CD4-positive, alpha-beta T cell (primary cell): ENCODE results near the gene TUBB8B. TPM values are rescaled to one million over a fixed set of nuclear protein-coding genes. Genes with fewer than 3 reads are reported as not detected.
"Not testable (repeated sequence)": the region's sequence is repeated elsewhere in the genome, so short reads cannot be mapped to it uniquely, and the experiment has no call there.

Source experiments
- ATAC-seq: fragments of 200-7000 bp; cut with Tn5 transposase; one replicate; pipeline ENCODE4 v1.10.0; 2022; ENCODE audit warnings: mild to moderate bottlenecking; ENCODE audit not compliant: poor library complexity
- CTCF ChIA-PET: fragments of 350-600 bp; sonication (Branson Sonifier 250); formaldehyde crosslinking; loops from one replicate; lab custom pipeline; 2021; ENCODE audit warnings: antibody characterized with exemption, inconsistent platforms; lab: Charles Lee
- POLR2A ChIA-PET: fragments of 350-600 bp; sonication (Branson Sonifier 250); formaldehyde crosslinking; loops from one replicate; lab custom pipeline; 2021; ENCODE audit warnings: antibody characterized with exemption, inconsistent platforms; lab: Charles Lee
- DNase-seq, 14 experiments: peaks; one replicate each; pipeline ENCODE4 v3.0.0-alpha.2; 2013 to 2020; ENCODE audit warnings: mixed read lengths in 2 of 14
- H3K27ac ChIP-seq, 2 donors: one replicate each; pipeline versions ENCODE4 v1.5.1 to v1.7.0; 2013; ENCODE audit warnings: low read length in 2 of 2, low read depth in 1 of 2, mild to moderate bottlenecking in 1 of 2
- H3K27me3 ChIP-seq, 2 experiments: 1 replicate in 1 of 2; 2 replicates in 1 of 2; pipeline versions ENCODE4 v1.6.1 to v1.7.0; 2013; ENCODE audit warnings: low read length in 2 of 2, control low read depth in 1 of 2, mild to moderate bottlenecking in 1 of 2, moderate library complexity in 1 of 2; ENCODE audit not compliant: insufficient read depth in 2 of 2, control insufficient read depth in 1 of 2
- H3K36me3 ChIP-seq: one replicate; pipeline ENCODE4 v1.6.1; 2013; ENCODE audit warnings: low read length, control low read depth; ENCODE audit not compliant: insufficient read depth
- H3K4me1 ChIP-seq: one replicate; pipeline ENCODE4 v1.6.1; 2013; ENCODE audit warnings: low read length, control low read depth; ENCODE audit not compliant: insufficient read depth
- H3K4me3 ChIP-seq: one replicate; pipeline ENCODE4 v1.5.1; 2013; ENCODE audit warnings: mild to moderate bottlenecking, low read length, moderate library complexity
- H3K9me3 ChIP-seq, 2 experiments: 1 replicate in 1 of 2; 2 replicates in 1 of 2; pipeline versions ENCODE4 v1.6.1 to v1.7.0; 2013; ENCODE audit warnings: low read length in 2 of 2, mild to moderate bottlenecking in 2 of 2, control low read depth in 1 of 2, moderate library complexity in 1 of 2; ENCODE audit not compliant: control insufficient read depth in 1 of 2, insufficient read depth in 1 of 2
- H3K27ac Mint-ChIP-seq: one replicate; pipeline ENCODE4 v1.8.0; 2020; ENCODE audit warnings: mixed read lengths
- H3K27me3 Mint-ChIP-seq: one replicate; pipeline ENCODE4 v1.8.0; 2021; ENCODE audit warnings: mixed read lengths
- H3K36me3 Mint-ChIP-seq: one replicate; pipeline ENCODE4 v1.8.0; 2021; ENCODE audit warnings: low read depth, mixed read lengths
- H3K4me1 Mint-ChIP-seq: one replicate; pipeline ENCODE4 v1.8.0; 2021; ENCODE audit warnings: low read depth, mixed read lengths
- H3K4me3 Mint-ChIP-seq: one replicate; pipeline ENCODE4 v1.8.0; 2020; ENCODE audit warnings: mild to moderate bottlenecking, mixed read lengths
- H3K9me3 Mint-ChIP-seq: one replicate; pipeline ENCODE4 v1.8.0; 2020; ENCODE audit warnings: mixed read lengths
- intact Hi-C, 2 experiments: fragments of 100-400 bp; cut with DNase I in 1 of 2; cut with micrococcal nuclease in 1 of 2; formaldehyde crosslinking; loops; one replicate each; pipeline versions ENCODE4 v1.15.1 to v1.9.0; 2023 to 2025; cut with DNase I, micrococcal nuclease
- total RNA-seq, 174 experiments: library from RNA in 2 of 174; stranded (reverse) in 2 of 174; gene quantifications; one replicate each; pipeline ENCODE4 v1.2.3 and lab custom pipeline; 2021 to 2026

The TUBB8B gene
- total RNA-seq, 2 experiments from 2014 or later = not detected

- POLR2A ChIA-PET, intact Hi-C loops, H3K4me3 ChIP-seq, H3K4me1 Mint-ChIP-seq, DNase-seq, H3K4me1 ChIP-seq, ATAC-seq, H3K36me3 ChIP-seq, H3K9me3 Mint-ChIP-seq, H3K9me3 ChIP-seq, H3K4me3 Mint-ChIP-seq, H3K36me3 Mint-ChIP-seq, H3K27me3 Mint-ChIP-seq, H3K27ac ChIP-seq, H3K27ac Mint-ChIP-seq, H3K27me3 ChIP-seq, CTCF ChIA-PET: not testable (repeated sequence)
Measured at GRCh38 chr18:48696-49095, 719 bp downstream of the TUBB8B start.

GRCh38 chr18:13177-13576 is 36.2 kb downstream of the TUBB8B start:
- H3K27me3 ChIP-seq, POLR2A ChIA-PET, H3K4me1 Mint-ChIP-seq, intact Hi-C loops, H3K27ac Mint-ChIP-seq, CTCF ChIA-PET, DNase-seq, H3K4me3 ChIP-seq, H3K9me3 Mint-ChIP-seq, H3K27ac ChIP-seq, H3K36me3 Mint-ChIP-seq, H3K9me3 ChIP-seq, H3K4me3 Mint-ChIP-seq, H3K27me3 Mint-ChIP-seq, H3K4me1 ChIP-seq, ATAC-seq, H3K36me3 ChIP-seq: not testable (repeated sequence)

DNA sequence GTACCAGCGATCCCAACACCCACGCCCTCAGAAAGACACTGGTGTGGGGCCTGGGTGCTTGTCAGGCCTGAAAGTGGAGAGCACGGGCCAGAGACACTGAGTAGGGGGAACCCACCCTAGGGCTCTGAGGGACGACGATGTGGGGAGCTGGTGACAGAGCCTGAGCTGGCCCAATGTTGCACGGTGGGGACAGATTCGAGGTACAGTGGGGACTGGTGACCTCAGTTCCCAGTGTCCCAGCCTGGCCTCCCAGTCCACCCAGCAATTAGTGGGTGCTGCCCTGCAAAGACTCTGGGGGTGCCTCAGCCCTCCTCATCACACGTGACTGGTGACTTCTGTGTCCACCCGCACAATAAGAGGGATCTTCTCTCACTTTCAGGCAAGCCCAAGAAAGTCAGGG is 36.6 kb downstream of the TUBB8B start:
- H3K9me3 Mint-ChIP-seq, H3K27me3 ChIP-seq, H3K27ac Mint-ChIP-seq, CTCF ChIA-PET, DNase-seq, POLR2A ChIA-PET, H3K27me3 Mint-ChIP-seq, H3K4me1 ChIP-seq, H3K4me1 Mint-ChIP-seq, H3K4me3 Mint-ChIP-seq, H3K4me3 ChIP-seq, ATAC-seq, H3K36me3 Mint-ChIP-seq, H3K9me3 ChIP-seq, H3K36me3 ChIP-seq, intact Hi-C loops, H3K27ac ChIP-seq: not testable (repeated sequence)

DNA sequence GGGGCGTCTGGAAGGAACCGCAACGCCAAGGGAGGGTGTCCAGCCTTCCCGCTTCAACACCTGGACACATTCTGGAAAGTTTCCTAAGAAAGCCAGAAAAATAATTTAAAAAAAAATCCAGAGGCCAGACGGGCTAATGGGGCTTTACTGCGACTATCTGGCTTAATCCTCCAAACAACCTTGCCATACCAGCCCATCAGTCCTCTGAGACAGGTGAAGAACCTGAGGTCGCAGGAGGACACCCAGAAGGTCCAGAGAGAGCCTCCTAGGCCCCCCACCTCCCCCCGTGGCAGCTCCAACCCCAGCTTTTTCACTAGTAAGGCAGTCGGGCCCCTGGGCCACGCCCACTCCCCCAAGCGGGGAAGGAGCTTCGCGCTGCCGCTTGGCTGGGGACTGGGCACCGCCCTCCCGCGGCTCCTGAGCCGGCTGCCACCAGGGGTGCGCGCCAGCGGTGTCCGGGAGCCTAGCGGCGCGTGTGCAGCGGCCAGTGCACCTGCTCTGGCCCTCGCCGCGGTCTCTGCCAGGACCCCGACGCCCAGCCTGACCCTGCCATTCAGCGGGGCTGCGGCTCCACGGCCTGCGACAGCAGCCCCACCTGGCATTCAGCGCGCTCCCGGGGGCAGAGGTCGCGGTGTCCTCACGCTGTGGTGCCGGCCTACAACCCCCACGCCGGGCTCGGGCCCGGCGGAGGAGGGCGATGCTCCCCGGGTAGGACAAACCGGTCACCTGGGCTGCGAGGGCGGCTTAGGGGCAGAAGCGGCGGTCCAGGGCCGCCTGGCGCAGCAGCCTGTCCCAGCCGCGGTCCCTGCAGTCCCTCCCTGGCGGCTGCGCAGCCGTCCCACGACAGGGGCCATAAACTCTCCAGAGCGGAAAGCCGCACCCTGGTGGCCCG is 37.8 kb downstream of the TUBB8B start:
- H3K4me3 Mint-ChIP-seq, intact Hi-C loops, H3K9me3 Mint-ChIP-seq, H3K27ac ChIP-seq, H3K27ac Mint-ChIP-seq, H3K36me3 ChIP-seq, H3K4me1 Mint-ChIP-seq, CTCF ChIA-PET, DNase-seq, H3K27me3 ChIP-seq, H3K36me3 Mint-ChIP-seq, POLR2A ChIA-PET, H3K4me3 ChIP-seq, ATAC-seq, H3K27me3 Mint-ChIP-seq, H3K9me3 ChIP-seq, H3K4me1 ChIP-seq: not testable (repeated sequence)

DNA sequence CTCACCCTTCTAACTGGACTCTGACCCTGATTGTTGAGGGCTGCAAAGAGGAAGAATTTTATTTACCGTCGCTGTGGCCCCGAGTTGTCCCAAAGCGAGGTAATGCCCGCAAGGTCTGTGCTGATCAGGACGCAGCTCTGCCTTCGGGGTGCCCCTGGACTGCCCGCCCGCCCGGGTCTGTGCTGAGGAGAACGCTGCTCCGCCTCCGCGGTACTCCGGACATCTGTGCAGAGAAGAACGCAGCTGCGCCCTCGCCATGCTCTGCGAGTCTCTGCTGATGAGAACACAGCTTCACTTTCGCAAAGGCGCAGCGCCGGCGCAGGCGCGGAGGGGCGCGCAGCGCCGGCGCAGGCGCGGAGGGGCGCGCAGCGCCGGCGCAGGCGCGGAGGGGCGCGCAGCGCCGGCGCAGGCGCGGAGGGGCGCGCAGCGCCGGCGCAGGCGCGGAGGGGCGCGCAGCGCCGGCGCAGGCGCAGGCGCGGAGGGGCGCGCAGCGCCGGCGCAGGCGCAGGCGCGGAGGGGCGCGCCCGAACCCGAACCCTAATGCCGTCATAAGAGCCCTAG is 38.7 kb downstream of the TUBB8B start:
- CTCF ChIA-PET, intact Hi-C loops, H3K36me3 ChIP-seq, H3K4me1 ChIP-seq, DNase-seq, H3K36me3 Mint-ChIP-seq, ATAC-seq, H3K4me3 Mint-ChIP-seq, H3K4me3 ChIP-seq, H3K27me3 Mint-ChIP-seq, POLR2A ChIA-PET, H3K9me3 Mint-ChIP-seq, H3K9me3 ChIP-seq, H3K4me1 Mint-ChIP-seq, H3K27me3 ChIP-seq, H3K27ac ChIP-seq, H3K27ac Mint-ChIP-seq: not testable (repeated sequence)

- H3K4me1 Mint-ChIP-seq = not testable (repeated sequence)
Measured at GRCh38 chr18:9937-10336, 39.5 kb downstream of the TUBB8B start.

More at GRCh38 chr18:9937-10336, 39.5 kb downstream of the TUBB8B start:
- H3K36me3 ChIP-seq, H3K27me3 ChIP-seq, H3K9me3 Mint-ChIP-seq, ATAC-seq, H3K4me1 ChIP-seq, H3K27ac Mint-ChIP-seq, intact Hi-C loops, CTCF ChIA-PET, H3K9me3 ChIP-seq, H3K27me3 Mint-ChIP-seq, H3K36me3 Mint-ChIP-seq, H3K4me3 ChIP-seq, H3K27ac ChIP-seq, POLR2A ChIA-PET, H3K4me3 Mint-ChIP-seq: not testable (repeated sequence)
- peak in 1 of 14 experiments; percentile 28 for DNase-seq
